HCT116 (cell line): ENCODE measurements around the gene APOC1. TPM values are rescaled to one million over a fixed set of nuclear protein-coding genes. Genes with fewer than 3 reads are reported as not detected.
"Not testable (repeated sequence)": the region's sequence is repeated elsewhere in the genome, so short reads cannot be mapped to it uniquely, and the experiment has no call there.

Experiments
- ATAC-seq: fragments of 200-7000 bp; cut with Tn5 transposase; 2 replicates; pipeline ENCODE4 v1.9.1; 2020; ENCODE audit warnings: mild to moderate bottlenecking, moderate library complexity
- BruUV-seq: library from RNA; stranded (reverse); fragments of 400-500 nt; replicated peaks from 2 replicates; lab custom pipeline; 2021; lab: Mats Ljungman, UMichigan
- CTCF ChIA-PET: fragments of 300-600 bp; sonication (Branson Sonifier 250); formaldehyde crosslinking; loops from one replicate; lab custom pipeline; 2021; ENCODE audit warnings: antibody characterized with exemption; lab: Charles Lee
- POLR2A ChIA-PET: fragments of 300-600, 350-600 bp; sonication (Branson Sonifier 250); formaldehyde crosslinking; loops from one replicate; lab custom pipeline; 2021; ENCODE audit warnings: antibody characterized with exemption; lab: Charles Lee
- RAD21 ChIA-PET, 2 experiments: fragments of 300-600 bp; sonication (Branson Sonifier 250); formaldehyde crosslinking; loops; one replicate each; lab custom pipeline; 2023; ENCODE audit warnings: low total read pairs in 2 of 2; ENCODE audit not compliant: uncharacterized antibody in 2 of 2, unreplicated experiment in 2 of 2, low non-redundant PET in 1 of 2; lab: Charles Lee
- DNase-seq: peaks from one replicate; pipeline ENCODE4 v3.0.0-alpha.2; 2010; ENCODE audit warnings: low read depth, low spot score
- H2AFZ ChIP-seq: fragments of 200-600 bp; shearing (Covaris generic), sonication (generic); 2 replicates; pipeline ENCODE4 v1.6.1; 2017; ENCODE audit warnings: low read depth, mixed run types, mixed read lengths, antibody characterized with exemption, low read length; ENCODE audit not compliant: poor library complexity, severe bottlenecking
- H3K27ac ChIP-seq: 2 replicates; pipeline ENCODE4 v1.5.1; 2012; ENCODE audit warnings: low read depth, low read length
- H3K27me3 ChIP-seq: fragments of 200-600 bp; sonication (generic); 2 replicates; pipeline ENCODE4 v1.6.1; 2016; ENCODE audit warnings: mixed run types, low read length, mixed read lengths; ENCODE audit not compliant: insufficient read depth
- H3K36me3 ChIP-seq, 2 experiments: fragments of 200-500 bp in 1 of 2; fragments of 200-600 bp in 1 of 2; sonication (Bioruptor generic) in 1 of 2; sonication (generic) in 1 of 2; 2 replicates each; pipeline versions ENCODE4 v1.5.1 to v1.6.1; 2014 to 2016; ENCODE audit warnings: low read length in 2 of 2, inconsistent platforms in 1 of 2, mixed read lengths in 1 of 2, mixed run types in 1 of 2; ENCODE audit not compliant: insufficient read depth in 2 of 2, control insufficient read depth in 1 of 2
- H3K4me1 ChIP-seq, 2 experiments: fragments of 200-600 bp in 1 of 2; sonication (generic) in 1 of 2; 2 replicates each; pipeline versions ENCODE4 v1.5.1 to v1.6.1; 2012 to 2017; ENCODE audit warnings: low read length in 2 of 2, inconsistent platforms in 1 of 2, mild to moderate bottlenecking in 1 of 2, mixed read lengths in 1 of 2, mixed run types in 1 of 2, moderate library complexity in 1 of 2; ENCODE audit not compliant: insufficient read depth in 2 of 2, control insufficient read depth in 1 of 2
- H3K4me2 ChIP-seq: fragments of 200-600 bp; sonication (generic); 2 replicates; pipeline ENCODE4 v1.6.1; 2017; ENCODE audit warnings: mixed run types, low read length, mixed read lengths
- H3K4me3 ChIP-seq, 2 experiments: fragments of 200-600 bp in 1 of 2; sonication (generic) in 1 of 2; replicated peaks in 1 of 2; 2 replicates each; pipeline ENCODE4 v1.5.1; 2011 to 2016; ENCODE audit warnings: low read length in 2 of 2, control low read depth in 1 of 2, low read depth in 1 of 2, mild to moderate bottlenecking in 1 of 2, mixed read lengths in 1 of 2, mixed run types in 1 of 2
- H3K79me2 ChIP-seq: fragments of 200-600 bp; sonication (generic); 2 replicates; pipeline ENCODE4 v1.6.1; 2017; ENCODE audit warnings: mild to moderate bottlenecking, mixed run types, low read length, moderate library complexity, mixed read lengths; ENCODE audit not compliant: insufficient read depth
- H3K9ac ChIP-seq: fragments of 200-600 bp; sonication (generic); 2 replicates; pipeline ENCODE4 v1.6.1; 2016; ENCODE audit warnings: low read length, mixed read lengths
- H3K9me2 ChIP-seq: fragments of 200-600 bp; sonication (generic), shearing (Covaris generic); 2 replicates; pipeline ENCODE4 v1.6.1; 2017; ENCODE audit warnings: mixed run types, mild to moderate bottlenecking, moderate library complexity; ENCODE audit not compliant: insufficient read depth
- H3K9me3 ChIP-seq, 2 experiments: fragments of 200-500 bp in 1 of 2; fragments of 200-600 bp in 1 of 2; sonication (Bioruptor generic) in 1 of 2; sonication (generic) in 1 of 2; 2 replicates each; pipeline ENCODE4 v1.6.1; 2014 to 2017; ENCODE audit warnings: low read length in 2 of 2, mixed read lengths in 2 of 2, inconsistent platforms in 1 of 2, low read depth in 1 of 2, mild to moderate bottlenecking in 1 of 2, mixed run types in 1 of 2, moderate library complexity in 1 of 2; ENCODE audit not compliant: control insufficient read depth in 1 of 2, insufficient read depth in 1 of 2
- H4K20me1 ChIP-seq: fragments of 200-600 bp; sonication (generic), shearing (Covaris generic); 2 replicates; pipeline ENCODE4 v1.6.1; 2017; ENCODE audit warnings: mixed run types, mild to moderate bottlenecking, moderate library complexity; ENCODE audit not compliant: insufficient read depth
- EGR1 ChIP-seq: IDR thresholded peaks from 2 replicates; pipeline ENCODE4 v1.6.1; 2012; ENCODE audit warnings: low read depth
- EZH2 ChIP-seq: fragments of 200-600 bp; sonication (generic); IDR thresholded peaks from 2 replicates; pipeline ENCODE4 v1.6.1; 2017; ENCODE audit warnings: antibody characterized with exemption, mixed run types
- EZH2phosphoT487 ChIP-seq: fragments of 200-600 bp; IDR thresholded peaks from 2 replicates; pipeline ENCODE4 v1.6.1; 2018; ENCODE audit warnings: antibody characterized with exemption, borderline replicate concordance
- intact Hi-C: fragments of 100-400 bp; cut with micrococcal nuclease; formaldehyde crosslinking; loops from 2 replicates; pipeline ENCODE4 v1.10.0; 2022
- total RNA-seq: library from RNA; stranded (reverse); gene quantifications from one replicate; pipeline ENCODE4 v1.2.1, GENCODE V29; 2021; ENCODE audit not compliant: unreplicated experiment

Gene APOC1
- total RNA-seq, 1 experiment from 2014 or later = 5.1 TPM

- ATAC-seq = no peak
- ChIA-PET RAD21 (no interaction called here), CTCF (no interaction called here), POLR2A (interaction anchor here (1.2 kb wide), 1 partner anchor 9 kb away, joined by 5 read pairs; the partner anchor contains the start of gene TOMM40)
- no peaks in the 10 kb centered on the region for H4K20me1 ChIP-seq
- TF ChIP-seq EZH2phosphoT487 = no peak
- TF ChIP-seq EGR1 = no peak
- TF ChIP-seq EZH2 = no peak
- H3K4me2 ChIP-seq = no peak overlapping the region
- no peak overlapping the region for H3K4me3 ChIP-seq
- H3K4me1 ChIP-seq = peaks cover 3 to 12% of the 10 kb centered on the region in 2 experiments
- no peak overlapping the region for H2AFZ ChIP-seq
- no peaks in the 10 kb centered on the region for H3K27me3 ChIP-seq
- no peak overlapping the region for H3K27ac ChIP-seq
- BruUV-seq = no TSS peak
- no peak for DNase-seq
- intact Hi-C loops = no loop called here
- no peak overlapping the region for H3K9ac ChIP-seq
- no peaks in the 10 kb centered on the region for H3K9me2 ChIP-seq
- H3K9me3 ChIP-seq = no peaks in the 10 kb centered on the region
- H3K79me2 ChIP-seq = no peaks in the 10 kb centered on the region
- peaks cover 3 to 4% of the 10 kb centered on the region in 2 experiments; a peak in 2 of 4 replicates for H3K36me3 ChIP-seq
These were observed 32.3 kb upstream of the APOC1 start for GRCh38 chr19:44882063-44882462.

GRCh38 chr19:44882619-44883397 is 31.6 kb upstream of the APOC1 start:
- H3K27ac ChIP-seq, H3K9ac ChIP-seq, DNase-seq, H3K79me2 ChIP-seq, H3K36me3 ChIP-seq, ATAC-seq, H3K9me3 ChIP-seq, H4K20me1 ChIP-seq, H3K4me3 ChIP-seq, intact Hi-C loops, H3K27me3 ChIP-seq, RAD21 ChIA-PET, H2AFZ ChIP-seq, CTCF ChIA-PET, H3K9me2 ChIP-seq, H3K4me2 ChIP-seq, BruUV-seq: not testable (repeated sequence)
- POLR2A ChIA-PET = interaction anchor here (1.2 kb wide), 1 partner anchor 8 kb away, joined by 5 read pairs; the partner anchor contains the start of gene TOMM40
- H3K4me1 ChIP-seq = peaks cover 3 to 12% of the 10 kb centered on the region in 2 experiments
